GM12878 (cell line): ENCODE data around the gene OR7G2. TPM values are rescaled to one million over a fixed set of nuclear protein-coding genes. Genes with fewer than 3 reads are reported as not detected.
A peak's percentile ranks its signal among the peaks of the same experiment; 100 is the strongest.
"Not testable (repeated sequence)": the region's sequence is repeated elsewhere in the genome, so short reads cannot be mapped to it uniquely, and the experiment has no call there.

Experiments
- ATAC-seq: fragments of 200-7000 bp; cut with Tn5 transposase; 3 replicates; pipeline ENCODE4 v1.9.1; 2020; ENCODE audit warnings: mild to moderate bottlenecking, moderate library complexity
- BruUV-seq: library from RNA; stranded (reverse); fragments of 400-500 nt; replicated peaks from 2 replicates; lab custom pipeline; 2021; lab: Mats Ljungman, UMichigan
- CTCF ChIA-PET: fragments of 300-600 bp; sonication (Branson Sonifier 250); formaldehyde crosslinking; extraction: SDS; loops from one replicate; lab custom pipeline; 2021; ENCODE audit warnings: inconsistent platforms; lab: Yijun Ruan, JAX
- POLR2A ChIA-PET: fragments of 350-600 bp; formaldehyde crosslinking; extraction: SDS; loops from one replicate; lab custom pipeline; 2021; ENCODE audit warnings: inconsistent platforms; lab: Charles Lee
- RAD21 ChIA-PET: fragments of 300-600 bp; sonication (Branson Sonifier 250); formaldehyde crosslinking; loops from one replicate; lab custom pipeline; 2023; ENCODE audit warnings: antibody characterized with exemption; ENCODE audit not compliant: unreplicated experiment; lab: Charles Lee
- SMC1A ChIA-PET: fragments of 300-600 bp; sonication (Branson Sonifier 250); formaldehyde crosslinking; loops from one replicate; lab custom pipeline; 2023; ENCODE audit not compliant: unreplicated experiment, uncharacterized antibody; lab: Charles Lee
- DNase-seq: peaks from one replicate; pipeline ENCODE4 v3.0.0-alpha.2; 2011; ENCODE audit warnings: low read depth, low spot score
- FAIRE-seq: peaks from 3 replicates; lab custom pipeline; 2011; peaks lifted over from hg19 to GRCh38; lab: Jason Lieb, UNC
- H2AFZ ChIP-seq: 2 replicates; pipeline ENCODE4 v1.6.0; 2011; ENCODE audit warnings: low read depth, low read length, control low read depth; ENCODE audit not compliant: control insufficient read depth
- H3K27ac ChIP-seq: 2 replicates; pipeline ENCODE4 v1.5.1; 2011; ENCODE audit warnings: control low read depth; ENCODE audit not compliant: control insufficient read depth, insufficient read depth
- H3K27me3 ChIP-seq, 2 experiments: replicated peaks in 1 of 2; 2 replicates each; pipeline versions ENCODE4 v1.6.0 to v1.6.1; 2011; ENCODE audit warnings: low read length in 1 of 2; ENCODE audit not compliant: control insufficient read depth in 2 of 2, insufficient read depth in 2 of 2
- H3K36me3 ChIP-seq, 2 experiments: 2 replicates each; pipeline ENCODE4 v1.5.1; 2011; ENCODE audit warnings: low read length in 1 of 2; ENCODE audit not compliant: control insufficient read depth in 2 of 2, insufficient read depth in 2 of 2
- H3K4me1 ChIP-seq: 2 replicates; pipeline ENCODE4 v1.6.1; 2011; ENCODE audit warnings: mild to moderate bottlenecking, low read length, moderate library complexity, mixed read lengths; ENCODE audit not compliant: control insufficient read depth, insufficient read depth
- H3K4me2 ChIP-seq: 2 replicates; pipeline ENCODE4 v1.6.0; 2011; ENCODE audit warnings: control low read depth; ENCODE audit not compliant: control insufficient read depth, insufficient read depth
- H3K4me3 ChIP-seq: fragments of 200-600 bp; sonication (generic); 2 replicates; pipeline ENCODE4 v1.5.1; 2016
- H3K79me2 ChIP-seq: 2 replicates; pipeline ENCODE4 v1.6.0; 2011; ENCODE audit warnings: low read length; ENCODE audit not compliant: control insufficient read depth, insufficient read depth
- H3K9ac ChIP-seq: 2 replicates; pipeline ENCODE4 v1.8.0; 2011; ENCODE audit warnings: low read length, control low read depth, mixed read lengths; ENCODE audit not compliant: control insufficient read depth, insufficient read depth
- H3K9me3 ChIP-seq: replicated peaks from 3 replicates; pipeline ENCODE4 v1.5.1; 2011; ENCODE audit warnings: mild to moderate bottlenecking, low read length; ENCODE audit not compliant: control insufficient read depth, insufficient read depth
- H4K20me1 ChIP-seq: 2 replicates; pipeline ENCODE4 v1.6.0; 2011; ENCODE audit not compliant: control insufficient read depth, insufficient read depth
- CREB1 ChIP-seq: IDR thresholded peaks from 2 replicates; pipeline ENCODE4 v1.6.1; 2012; ENCODE audit warnings: low read depth, mild to moderate bottlenecking, inconsistent platforms
- ELK1 ChIP-seq: IDR thresholded peaks from 2 replicates; pipeline ENCODE4 v1.6.1; 2012; ENCODE audit warnings: low read depth, low read length, improper control_type of control experiment
- GABPA ChIP-seq: IDR thresholded peaks from 2 replicates; pipeline ENCODE4 v1.6.1; 2014; ENCODE audit warnings: antibody characterized with exemption, low read depth, mild to moderate bottlenecking, inconsistent platforms
- HDAC6 ChIP-seq: fragments of 200-600 bp; sonication (generic); IDR thresholded peaks from one replicate; pipeline ENCODE4 v1.8.0; 2017; ENCODE audit warnings: antibody characterized with exemption; ENCODE audit not compliant: unreplicated experiment
- NFYB ChIP-seq: IDR thresholded peaks from 2 replicates; pipeline ENCODE4 v1.6.1; 2011; ENCODE audit warnings: low read depth, mild to moderate bottlenecking, low read length, improper control_type of control experiment, moderate library complexity; ENCODE audit not compliant: insufficient read depth
- PKNOX1 ChIP-seq: fragments of 450-650 bp; IDR thresholded peaks from 2 replicates; pipeline ENCODE4 v1.6.1; 2016; ENCODE audit warnings: mild to moderate bottlenecking
- WRNIP1 ChIP-seq: IDR thresholded peaks from 2 replicates; pipeline ENCODE4 v1.6.1; 2011; ENCODE audit warnings: low read depth, low read length, improper control_type of control experiment, borderline replicate concordance
- ZBTB4 ChIP-seq: fragments of 450-650 bp; formaldehyde crosslinking; IDR thresholded peaks from 2 replicates; pipeline ENCODE4 v1.4.0; 2022; ENCODE audit warnings: mild to moderate bottlenecking, moderate library complexity
- ZNF207 ChIP-seq: fragments of 450-650 bp; IDR thresholded peaks from 2 replicates; pipeline ENCODE4 v1.6.1; 2014; ENCODE audit warnings: antibody characterized with exemption, mild to moderate bottlenecking, borderline replicate concordance
- WGBS: methylation state at CpG from one replicate; pipeline ENCODE4 v1.1.6; 2016; ENCODE audit warnings: low lambda C conversion rate; ENCODE audit not compliant: insufficient replicate concordance, insufficient coverage; ENCODE audit errors: missing lambda C conversion rate; 5-methylcytosine and 5-hydroxymethylcytosine counted together
- in situ Hi-C: fragments of 300-500 bp; cut with MboI; formaldehyde crosslinking; loops from 9 replicates; pipeline ENCODE4 v1.14.3; 2018; ENCODE audit warnings: mixed read lengths
- intact Hi-C: fragments of 100-400 bp; cut with micrococcal nuclease; formaldehyde crosslinking; loops from one replicate; pipeline ENCODE4 v1.14.2; 2022; ENCODE audit not compliant: unreplicated experiment
- polyA plus RNA-seq, 11 experiments: library from polyadenylated mRNA; depleted of rRNA in 4 of 11; unstranded in 6 of 11; stranded (reverse) in 5 of 11; fragments of >200 nt; fragmentation: Nextera tagmentation in 4 of 11; fragmentation: Illumina TruSeq in 1 of 11; extraction: Ambion mirVana in 4 of 11; extraction: Trizol in 1 of 11; gene quantifications; 1 replicate in 1 of 11; 2 replicates in 10 of 11; pipeline versions ENCODE4 v1.2.1 to v1.2.3, GENCODE V29; 2011 to 2016; ENCODE audit warnings: inconsistent platforms in 2 of 11, missing spikeins in 2 of 11, low read depth in 1 of 11
- total RNA-seq, 4 experiments: library from RNA; depleted of rRNA in 3 of 4; stranded (reverse); fragments of >200 nt in 3 of 4; fragmentation: Illumina TruSeq in 1 of 4; extraction: Trizol in 1 of 4; gene quantifications; 2 replicates each; pipeline versions ENCODE4 v1.2.1 to v1.2.3, GENCODE V29; 2013 to 2021

Gene OR7G2
- total and polyA plus RNA-seq, 10 of the 15 experiments (the other 5 are each of a cell fraction or from before 2014, with no cell fraction given), result not detected

- H4K20me1 ChIP-seq, SMC1A ChIA-PET, ATAC-seq, POLR2A ChIA-PET, H3K9ac ChIP-seq, H3K27me3 ChIP-seq, in situ Hi-C loops, RAD21 ChIA-PET, BruUV-seq, H3K4me1 ChIP-seq, H3K79me2 ChIP-seq, H3K9me3 ChIP-seq, DNase-seq, H3K36me3 ChIP-seq, H3K4me2 ChIP-seq, H2AFZ ChIP-seq, intact Hi-C loops, FAIRE-seq, H3K27ac ChIP-seq, H3K4me3 ChIP-seq, CTCF ChIA-PET: not testable (repeated sequence)
- 64% methylated on average over 6 of the region's 6 CpGs for WGBS
- 0 out of 2 replicates have a peak, but pooled peaks have one; percentile 32 for TF ChIP-seq NFYB
Measured at GRCh38 chr19:9053674-9054073, 53.6 kb downstream of the OR7G2 start.

GRCh38 chr19:9052894-9053293 lies 54.4 kb downstream of the OR7G2 start:
- WGBS, result 33% methylated on average over 4 of the region's 4 CpGs
- RAD21 ChIA-PET, result no interaction called here
- Histone ChIP-seq H3K27me3 (no peaks in the 10 kb centered on the region), H3K9ac (no peak overlapping the region), H3K27ac (no peak overlapping the region), H2AFZ (no peak overlapping the region), H3K79me2 (no peaks in the 10 kb centered on the region), H3K4me2 (no peak overlapping the region), H3K36me3 (no peaks in the 10 kb centered on the region), H3K9me3 (no peaks in the 10 kb centered on the region; the same call in 2 of the 3 replicates), H3K4me3 (no peak overlapping the region), H3K4me1 (no peaks in the 10 kb centered on the region), H4K20me1 (no peaks in the 10 kb centered on the region)
- in situ Hi-C loops (no loop called here), intact Hi-C loops (no loop called here)
- no peak for ATAC-seq
- POLR2A ChIA-PET, result no interaction called here
- CTCF ChIA-PET, result interaction anchor here (0.9 kb wide), 1 partner anchor 32 kb away, joined by 3 read pairs; no protein-coding TSS in a partner anchor
- SMC1A ChIA-PET, result no interaction called here
- no TSS peak for BruUV-seq
- no peak for DNase-seq
- FAIRE-seq, result no peak
- no peak for TF ChIP-seq ELK1
- TF ChIP-seq WRNIP1, result no peak
- no peak for TF ChIP-seq ZBTB4 (CRISPR knock-in tag)
- no peak for TF ChIP-seq HDAC6
- TF ChIP-seq CREB1, result no peak
- TF ChIP-seq PKNOX1, result no peak
- TF ChIP-seq GABPA, result no peak
- TF ChIP-seq ZNF207, result no peak
